ENCODE data around the gene ERBB2.

ERBB2 gene

GRCh38 chr17:39660011-39660360 is 39.9 kb upstream of the ERBB2 start:
- H3K4me3 ChIP-seq (ENCODE audit: low read depth, low read length): no peak overlapping the region
- TF ChIP-seq CTCF (IDR thresholded peaks at IDR 0.05; ENCODE audit: low read depth, low read length) (no peak), POLR2A (IDR thresholded peaks at IDR 0.05; ENCODE audit: extremely low read depth, insufficient read length) (no peak), MAX (IDR thresholded peaks at IDR 0.05; ENCODE audit: low read depth, low read length) (no peak), MYC (IDR thresholded peaks at IDR 0.05; ENCODE audit: low read depth, low read length) (no peak)
- DNase-seq (ENCODE audit: low read depth): no peak

DNA sequence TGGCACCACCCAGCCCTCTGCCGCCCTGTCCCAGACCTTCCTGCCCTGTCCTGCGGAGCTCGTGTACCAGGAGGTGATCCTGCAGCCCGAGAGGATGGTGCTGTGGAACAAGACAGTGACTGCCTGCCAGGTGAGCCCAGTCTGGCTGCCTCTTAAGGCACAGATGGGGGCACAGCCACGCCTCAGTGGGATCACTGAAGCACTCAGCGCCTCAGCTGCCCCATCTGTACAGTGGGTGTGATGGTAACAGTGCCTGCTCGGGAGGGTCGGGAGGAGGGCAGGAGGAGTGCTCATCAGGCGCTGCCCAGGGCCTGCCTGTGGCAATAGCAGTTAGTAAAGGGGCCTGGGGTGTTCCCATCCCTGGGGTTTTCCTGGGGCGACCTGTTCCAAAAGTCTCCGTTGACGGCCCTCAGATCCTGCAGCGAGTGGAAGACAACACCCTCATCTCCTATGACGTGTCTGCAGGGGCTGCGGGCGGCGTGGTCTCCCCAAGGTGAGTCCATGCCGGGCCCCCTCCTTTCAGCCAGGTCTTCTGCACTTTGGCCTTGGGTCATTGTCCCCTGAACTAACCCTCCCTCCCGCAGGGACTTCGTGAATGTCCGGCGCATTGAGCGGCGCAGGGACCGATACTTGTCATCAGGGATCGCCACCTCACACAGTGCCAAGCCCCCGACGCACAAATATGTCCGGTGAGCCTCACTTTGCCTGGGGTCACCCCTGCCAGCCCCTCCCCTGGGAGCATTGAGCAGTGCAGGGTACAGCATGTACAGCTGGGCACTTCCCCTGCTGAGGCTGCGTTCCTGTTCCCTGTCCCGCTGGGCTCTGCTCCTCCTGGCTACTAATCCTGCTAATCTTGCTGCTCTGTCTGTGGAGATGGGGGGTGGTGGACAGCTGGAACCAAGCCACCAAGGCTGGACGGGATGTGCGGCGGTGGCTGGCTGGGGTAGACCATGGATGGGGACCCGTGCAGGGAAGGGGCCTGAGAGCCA is 39.2 kb upstream of the ERBB2 start:
- H3K4me3 ChIP-seq (ENCODE audit: low read depth, low read length): no peak overlapping the region
- TF ChIP-seq CTCF (IDR thresholded peaks at IDR 0.05; ENCODE audit: low read depth, low read length) (no peak), MYC (IDR thresholded peaks at IDR 0.05; ENCODE audit: low read depth, low read length) (no peak), MAX (IDR thresholded peaks at IDR 0.05; ENCODE audit: low read depth, low read length) (no peak), POLR2A (IDR thresholded peaks at IDR 0.05; ENCODE audit: extremely low read depth, insufficient read length) (no peak)

DNA sequence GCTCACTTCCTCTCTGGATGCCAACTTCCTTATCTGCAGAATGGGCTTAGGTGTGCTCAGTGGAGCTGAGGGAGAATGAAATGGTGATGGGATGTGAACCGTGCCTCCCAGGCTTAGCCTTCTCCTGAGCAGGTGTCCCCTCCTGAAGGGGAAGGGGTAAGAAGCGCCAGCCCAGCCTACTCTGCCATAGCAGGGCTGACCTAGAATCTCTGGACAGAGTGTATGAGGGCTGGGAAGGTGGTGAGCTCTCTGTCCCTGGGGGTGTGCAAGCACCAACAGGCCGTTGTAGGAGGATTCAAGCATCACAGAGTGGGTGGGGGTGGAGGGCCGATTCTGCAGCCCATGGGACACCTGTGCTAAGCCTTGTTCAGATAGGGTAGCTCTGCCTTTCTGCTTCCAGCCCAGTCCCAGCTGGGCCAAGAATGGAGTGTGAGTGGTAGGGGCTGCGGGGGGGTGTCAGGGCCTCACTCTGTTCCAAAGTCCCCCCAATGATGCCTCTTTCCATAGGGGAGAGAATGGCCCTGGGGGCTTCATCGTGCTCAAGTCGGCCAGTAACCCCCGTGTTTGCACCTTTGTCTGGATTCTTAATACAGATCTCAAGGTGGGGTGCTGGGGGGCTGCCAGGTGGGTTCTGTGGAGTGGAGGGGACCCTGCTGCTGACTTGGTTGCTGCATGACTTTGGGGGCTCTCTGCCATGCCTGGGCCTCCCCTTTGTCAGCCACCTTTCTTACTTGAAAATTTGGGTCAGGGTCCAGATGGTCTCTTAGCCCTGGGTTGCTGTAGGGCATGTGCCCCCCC is 37.9 kb upstream of the ERBB2 start:
- DNase-seq (ENCODE audit: low read depth): no peak
- TF ChIP-seq MAX (IDR thresholded peaks at IDR 0.05; ENCODE audit: low read depth, low read length) (no peak), POLR2A (IDR thresholded peaks at IDR 0.05; ENCODE audit: extremely low read depth, insufficient read length) (no peak), CTCF (IDR thresholded peaks at IDR 0.05; ENCODE audit: low read depth, low read length) (no peak), MYC (IDR thresholded peaks at IDR 0.05; ENCODE audit: low read depth, low read length) (no peak)

More for the DNA sequence above, 39.2 kb upstream of the ERBB2 start:
- DNase-seq (ENCODE audit: low read depth): no peak

GRCh38 chr17:39662551-39663339 is 37.1 kb upstream of the ERBB2 start:
- H3K4me3 ChIP-seq (ENCODE audit: low read depth, low read length): no peak overlapping the region
- TF ChIP-seq MAX (IDR thresholded peaks at IDR 0.05; ENCODE audit: low read depth, low read length) (no peak), POLR2A (IDR thresholded peaks at IDR 0.05; ENCODE audit: extremely low read depth, insufficient read length) (no peak), MYC (IDR thresholded peaks at IDR 0.05; ENCODE audit: low read depth, low read length) (no peak), CTCF (IDR thresholded peaks at IDR 0.05; ENCODE audit: low read depth, low read length) (no peak)
- DNase-seq (ENCODE audit: low read depth): no peak

More for the DNA sequence above, 37.9 kb upstream of the ERBB2 start:
- no peak overlapping the region for H3K4me3 ChIP-seq (ENCODE audit: low read depth, low read length)

GRCh38 chr17:39663340-39663687 is 36.5 kb upstream of the ERBB2 start:
- no peak overlapping the region for H3K4me3 ChIP-seq (ENCODE audit: low read depth, low read length)
- DNase-seq (ENCODE audit: low read depth): no peak
- TF ChIP-seq MAX (IDR thresholded peaks at IDR 0.05; ENCODE audit: low read depth, low read length) (no peak), MYC (IDR thresholded peaks at IDR 0.05; ENCODE audit: low read depth, low read length) (no peak), CTCF (IDR thresholded peaks at IDR 0.05; ENCODE audit: low read depth, low read length) (no peak), POLR2A (IDR thresholded peaks at IDR 0.05; ENCODE audit: extremely low read depth, insufficient read length) (no peak)
